HG03439 (cell line): ENCODE measurements around the gene RHOH.
A peak's percentile ranks its signal among the peaks of the same experiment; 100 is the strongest.

Experiments used
- ATAC-seq: cut with Tn5 transposase; IDR thresholded peaks from one replicate; pipeline ENCODE4 v1.9.1; 2021; ENCODE audit warnings: mild to moderate bottlenecking, moderate library complexity; ENCODE audit not compliant: unreplicated experiment

The RHOH gene

GRCh38 chr4:40187386-40187906 lies 9.4 kb upstream of the RHOH start:
- no peak for ATAC-seq

- ATAC-seq = no peak
These were observed 6.8 kb upstream of the RHOH start for GRCh38 chr4:40190019-40190418.

GRCh38 chr4:40190465-40190864 lies 6.4 kb upstream of the RHOH start:
- ATAC-seq = no peak

- ATAC-seq = no peak
These were observed 5.7 kb upstream of the RHOH start for GRCh38 chr4:40190880-40191815.

- no peak for ATAC-seq
These were observed 4.5 kb upstream of the RHOH start for GRCh38 chr4:40192114-40193015.

- no peak for ATAC-seq
These were observed 3.7 kb upstream of the RHOH start for GRCh38 chr4:40193016-40193571.

- ATAC-seq = no peak
These were observed 3.3 kb upstream of the RHOH start for GRCh38 chr4:40193578-40193977.

GRCh38 chr4:40194602-40195161 lies 2.1 kb upstream of the RHOH start:
- no peak for ATAC-seq

- ATAC-seq = no peak
These were observed 1.4 kb upstream of the RHOH start for GRCh38 chr4:40195182-40196177.

GRCh38 chr4:40196272-40196671 lies 559 bp upstream of the RHOH start:
- no peak for ATAC-seq

GRCh38 chr4:40197879-40198689 lies 1.3 kb downstream of the RHOH start:
- ATAC-seq = no peak

- no peak for ATAC-seq
These were observed 2.4 kb downstream of the RHOH start for GRCh38 chr4:40199179-40199670.

GRCh38 chr4:40199999-40200874 lies 3.4 kb downstream of the RHOH start:
- peak; percentile 49 for ATAC-seq

- ATAC-seq = no peak
These were observed 4.3 kb downstream of the RHOH start for GRCh38 chr4:40200875-40201801.

GRCh38 chr4:40201898-40202297 lies 5.1 kb downstream of the RHOH start:
- ATAC-seq = no peak

- no peak for ATAC-seq
These were observed 5.6 kb downstream of the RHOH start for GRCh38 chr4:40202474-40202873.
